GM08714 (cell line): Measurements from ENCODE around the gene CALU.

ENCODE experiments used
- H3K4me3 ChIP-seq: fragments of 200-500 bp; sonication (Bioruptor generic); 2 replicates; pipeline ENCODE4 v1.5.1; 2014; ENCODE audit warnings: mild to moderate bottlenecking, low read length, inconsistent platforms
- ZNF274 ChIP-seq: IDR thresholded peaks from 2 replicates; pipeline ENCODE4 v1.6.1; 2012; ENCODE audit warnings: mild to moderate bottlenecking, low read depth, low read length

The CALU gene

GRCh38 chr7:128794020-128794419 is 54.9 kb downstream of the CALU start:
- no peak overlapping the region for H3K4me3 ChIP-seq
- TF ChIP-seq ZNF274 = no peak

DNA sequence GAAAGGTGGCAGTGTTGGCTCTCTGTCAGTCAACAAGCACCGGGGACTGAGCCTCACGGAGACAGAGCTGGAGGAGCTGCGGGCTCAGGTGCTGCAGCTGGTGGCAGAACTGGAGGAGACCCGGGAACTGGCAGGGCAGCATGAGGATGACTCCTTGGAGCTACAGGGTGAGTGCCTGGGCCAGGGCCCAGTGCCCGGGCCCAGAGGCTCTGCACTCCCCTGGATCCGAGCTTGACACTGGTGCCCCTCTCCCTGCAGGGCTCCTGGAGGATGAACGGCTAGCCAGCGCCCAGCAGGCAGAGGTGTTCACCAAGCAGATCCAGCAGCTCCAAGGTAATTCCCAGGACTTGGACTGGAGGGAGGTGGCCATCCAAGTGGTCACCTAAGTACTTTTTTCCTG is 55.3 kb downstream of the CALU start:
- TF ChIP-seq ZNF274 = no peak
- H3K4me3 ChIP-seq = no peak overlapping the region

- no peak for TF ChIP-seq ZNF274
- H3K4me3 ChIP-seq = no peak overlapping the region
These were observed 56.0 kb downstream of the CALU start for GRCh38 chr7:128795129-128795528.

GRCh38 chr7:128796327-128796726 is 57.2 kb downstream of the CALU start:
- H3K4me3 ChIP-seq = no peak overlapping the region
- no peak for TF ChIP-seq ZNF274

- TF ChIP-seq ZNF274 = no peak
- H3K4me3 ChIP-seq = no peak overlapping the region
These were observed 60.3 kb downstream of the CALU start for GRCh38 chr7:128799451-128799850.

- TF ChIP-seq ZNF274 = no peak
- no peak overlapping the region for H3K4me3 ChIP-seq
These were observed 61.4 kb downstream of the CALU start for GRCh38 chr7:128800567-128800966.

GRCh38 chr7:128801003-128801402 is 61.8 kb downstream of the CALU start:
- no peak overlapping the region for H3K4me3 ChIP-seq
- TF ChIP-seq ZNF274 = no peak

GRCh38 chr7:128801667-128802418 is 62.7 kb downstream of the CALU start:
- no peak overlapping the region for H3K4me3 ChIP-seq
- no peak for TF ChIP-seq ZNF274

GRCh38 chr7:128804484-128804883 is 65.3 kb downstream of the CALU start:
- no peak overlapping the region for H3K4me3 ChIP-seq
- TF ChIP-seq ZNF274 = no peak

GRCh38 chr7:128805225-128805624 is 66.1 kb downstream of the CALU start:
- H3K4me3 ChIP-seq = no peak overlapping the region
- no peak for TF ChIP-seq ZNF274

DNA sequence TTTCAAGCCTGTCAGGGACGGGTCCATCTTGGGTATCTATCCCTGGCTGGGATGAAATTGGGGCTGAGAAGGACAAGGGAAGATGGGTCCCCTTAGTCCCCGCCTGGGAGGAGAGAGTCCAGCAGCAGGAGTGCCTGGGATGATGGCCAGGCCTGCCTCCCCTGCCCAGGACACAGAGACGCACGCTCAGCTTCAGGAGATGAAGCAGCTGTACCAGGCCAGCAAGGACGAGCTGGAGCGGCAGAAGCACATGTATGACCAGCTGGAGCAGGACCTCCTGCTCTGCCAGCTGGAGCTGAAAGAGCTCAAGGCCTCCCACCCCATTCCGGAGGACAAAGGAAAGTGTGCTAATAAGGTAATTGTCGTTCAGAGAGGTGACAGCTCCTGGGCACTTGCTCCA is 68.0 kb downstream of the CALU start:
- no peak for TF ChIP-seq ZNF274
- H3K4me3 ChIP-seq = no peak overlapping the region

- TF ChIP-seq ZNF274 = no peak
- no peak overlapping the region for H3K4me3 ChIP-seq
These were observed 70.2 kb downstream of the CALU start for GRCh38 chr7:128809363-128809762.

GRCh38 chr7:128810473-128810872 is 71.3 kb downstream of the CALU start:
- no peak for TF ChIP-seq ZNF274
- no peak overlapping the region for H3K4me3 ChIP-seq

GRCh38 chr7:128810997-128811396 is 71.8 kb downstream of the CALU start:
- no peak overlapping the region for H3K4me3 ChIP-seq
- no peak for TF ChIP-seq ZNF274

DNA sequence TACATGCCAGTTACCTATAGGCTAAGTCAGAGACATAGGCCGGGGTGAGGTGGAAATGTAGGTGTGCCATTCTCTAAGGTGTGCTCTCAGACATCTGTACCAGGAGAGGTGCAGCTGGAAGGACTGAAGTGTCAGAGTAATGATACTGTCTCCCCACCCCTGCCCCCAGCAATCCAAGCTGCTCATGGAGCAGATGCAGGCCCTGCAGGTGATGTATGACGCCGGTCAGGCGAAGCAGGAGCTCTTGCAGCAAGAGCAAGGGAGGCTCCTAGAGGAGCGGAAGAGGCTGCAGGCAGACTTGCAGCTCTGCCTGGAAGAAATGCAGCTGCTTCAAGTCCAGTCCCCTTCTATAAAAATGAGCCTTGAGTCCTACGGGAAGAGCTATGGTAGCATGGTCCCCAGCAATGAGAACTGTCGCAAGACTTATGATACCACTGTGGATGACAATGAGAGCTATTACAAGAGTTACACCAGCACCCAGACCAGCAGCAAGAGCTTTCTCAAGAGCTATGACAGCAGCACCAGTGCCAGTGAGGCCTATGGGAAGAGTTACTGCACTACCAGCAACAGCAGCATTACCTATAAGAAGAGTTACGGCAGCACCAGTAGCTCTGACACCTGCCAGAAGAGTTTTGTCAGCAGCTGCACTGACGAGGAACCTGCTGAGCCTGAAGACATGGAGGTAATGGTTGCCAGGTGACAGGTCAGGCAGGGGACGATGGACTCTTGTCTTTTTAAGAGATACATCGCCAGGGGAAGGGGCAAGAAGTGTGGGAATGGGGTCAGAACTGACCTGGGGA is 72.7 kb downstream of the CALU start:
- H3K4me3 ChIP-seq = no peak overlapping the region
- TF ChIP-seq ZNF274 = no peak
